ENCODE measurements around the gene ANKRD50.

Gene ANKRD50

GRCh38 chr4:124726269-124726668 lies 13.7 kb upstream of the ANKRD50 start (continued):
- no peak for TF ChIP-seq TCF4 (CRISPR knock-in tag; IDR thresholded peaks at IDR 0.05; ENCODE audit: borderline replicate concordance)

GRCh38 chr4:124722071-124722470 lies 9.5 kb upstream of the ANKRD50 start:
- no peak for TF ChIP-seq ARNTL (CRISPR knock-in tag; IDR thresholded peaks at IDR 0.05; ENCODE audit: borderline replicate concordance, low read depth)
- TF ChIP-seq ESRRG (CRISPR knock-in tag; IDR thresholded peaks at IDR 0.05) = no peak
- TF ChIP-seq BACH2 (CRISPR knock-in tag; IDR thresholded peaks at IDR 0.05; ENCODE audit: borderline replicate concordance) = no peak
- no peak for TF ChIP-seq RARB (CRISPR knock-in tag; IDR thresholded peaks at IDR 0.05)
- TF ChIP-seq, protein P1, sequence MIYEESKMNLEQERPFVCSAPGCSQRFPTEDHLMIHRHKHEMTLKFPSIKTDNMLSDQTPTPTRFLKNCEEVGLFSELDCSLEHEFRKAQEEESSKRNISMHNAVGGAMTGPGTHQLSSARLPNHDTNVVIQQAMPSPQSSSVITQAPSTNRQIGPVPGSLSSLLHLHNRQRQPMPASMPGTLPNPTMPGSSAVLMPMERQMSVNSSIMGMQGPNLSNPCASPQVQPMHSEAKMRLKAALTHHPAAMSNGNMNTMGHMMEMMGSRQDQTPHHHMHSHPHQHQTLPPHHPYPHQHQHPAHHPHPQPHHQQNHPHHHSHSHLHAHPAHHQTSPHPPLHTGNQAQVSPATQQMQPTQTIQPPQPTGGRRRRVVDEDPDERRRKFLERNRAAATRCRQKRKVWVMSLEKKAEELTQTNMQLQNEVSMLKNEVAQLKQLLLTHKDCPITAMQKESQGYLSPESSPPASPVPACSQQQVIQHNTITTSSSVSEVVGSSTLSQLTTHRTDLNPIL (CRISPR knock-in tag; IDR thresholded peaks at IDR 0.05; ENCODE audit: low read depth) = no peak
- TF ChIP-seq ZFP3 (CRISPR knock-in tag; IDR thresholded peaks at IDR 0.05) = no peak
- TF ChIP-seq POU6F1 (CRISPR knock-in tag; IDR thresholded peaks at IDR 0.05; ENCODE audit: borderline replicate concordance, low read depth) = no peak
- TF ChIP-seq CSDC2 (CRISPR knock-in tag; IDR thresholded peaks at IDR 0.05) = no peak
- TF ChIP-seq GLIS3 (CRISPR knock-in tag; IDR thresholded peaks at IDR 0.05) = no peak
- TF ChIP-seq ZFP30 (CRISPR knock-in tag; IDR thresholded peaks at IDR 0.05) = no peak
- no peak for TF ChIP-seq ZNF70 (CRISPR knock-in tag; IDR thresholded peaks at IDR 0.05)
- no peak for TF ChIP-seq ISL1 (CRISPR knock-in tag; IDR thresholded peaks at IDR 0.05)
- TF ChIP-seq SNAI2 (CRISPR knock-in tag; IDR thresholded peaks at IDR 0.05) = no peak
- TF ChIP-seq TOX (CRISPR knock-in tag; IDR thresholded peaks at IDR 0.05; ENCODE audit: borderline replicate concordance) = no peak
- TF ChIP-seq CSRNP3 (CRISPR knock-in tag; IDR thresholded peaks at IDR 0.05) = no peak
- no peak for TF ChIP-seq TCF4 (CRISPR knock-in tag; IDR thresholded peaks at IDR 0.05; ENCODE audit: borderline replicate concordance)
- ATAC-seq = no peak

DNA sequence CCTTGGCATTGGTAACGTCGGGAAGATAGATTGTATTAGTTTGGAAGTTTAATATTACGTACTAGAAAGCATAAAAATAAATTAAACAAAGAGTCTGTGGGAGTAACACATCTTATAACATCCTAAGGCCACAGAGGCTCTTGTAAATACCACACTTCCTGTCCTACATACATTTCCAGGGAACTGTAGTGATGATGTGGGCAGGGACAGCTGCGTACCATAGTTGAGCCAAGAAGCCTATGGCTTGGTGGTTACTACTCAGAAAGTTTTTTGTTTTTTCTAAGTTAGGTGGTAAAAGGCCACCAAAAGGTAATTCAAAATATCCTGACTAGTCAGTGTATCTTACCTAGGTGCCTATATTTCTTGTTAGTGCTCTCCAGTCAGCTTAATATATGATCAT lies 4.6 kb upstream of the ANKRD50 start:
- TF ChIP-seq, protein P1 (CRISPR knock-in tag; IDR thresholded peaks at IDR 0.05; ENCODE audit: low read depth) = no peak
- no peak for ATAC-seq

DNA sequence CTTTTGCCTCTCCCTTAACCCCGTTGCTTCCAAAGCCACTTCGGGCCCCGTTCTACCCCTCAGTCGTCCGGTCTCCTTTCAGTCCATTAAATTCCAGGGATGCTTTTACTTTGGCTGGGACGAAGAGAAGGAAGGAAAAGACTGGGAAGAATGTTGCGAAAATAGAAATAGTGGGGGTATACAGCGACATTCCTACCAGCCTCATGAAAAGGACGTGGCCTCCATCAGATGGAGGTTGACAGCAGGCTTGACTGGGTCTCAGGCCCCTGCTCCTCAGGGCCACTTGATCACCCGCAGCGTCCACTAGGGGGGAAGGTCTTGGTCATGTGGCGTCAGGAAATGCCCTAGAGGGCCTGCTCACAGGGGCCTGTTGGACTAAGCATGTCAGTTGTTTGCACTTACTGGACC lies 657 bp upstream of the ANKRD50 start:
- 0 out of 2 replicates have a peak, but pooled peaks have one; percentile 31 for TF ChIP-seq ZNF70 (CRISPR knock-in tag; IDR thresholded peaks at IDR 0.05)
- TF ChIP-seq SNAI2 (CRISPR knock-in tag; IDR thresholded peaks at IDR 0.05) = peak; percentile 82; the same call in 1 of the 2 replicates
- TF ChIP-seq CSDC2 (CRISPR knock-in tag; IDR thresholded peaks at IDR 0.05) = peak; percentile 36; the same call in 1 of the 2 replicates
- no peak for TF ChIP-seq PATZ1 (CRISPR knock-in tag; IDR thresholded peaks at IDR 0.05; ENCODE audit: borderline replicate concordance)
- no peak for TF ChIP-seq ZFP3 (CRISPR knock-in tag; IDR thresholded peaks at IDR 0.05)
- TF ChIP-seq, protein P1 (CRISPR knock-in tag; IDR thresholded peaks at IDR 0.05; ENCODE audit: low read depth) = no peak
- TF ChIP-seq ESRRG (CRISPR knock-in tag; IDR thresholded peaks at IDR 0.05) = no peak
- peak; percentile 63 for ATAC-seq

All from SK-N-SH treated with all-trans-retinoic acid at 6 μM for 48 hours (cell line).